ENCODE measurements around the gene CLDN10. TPM values are rescaled to one million over a fixed set of nuclear protein-coding genes. Genes with fewer than 3 reads are reported as not detected.

The CLDN10 gene
- polyA plus RNA-seq, 1 donor from 2014 or later: not detected

DNA sequence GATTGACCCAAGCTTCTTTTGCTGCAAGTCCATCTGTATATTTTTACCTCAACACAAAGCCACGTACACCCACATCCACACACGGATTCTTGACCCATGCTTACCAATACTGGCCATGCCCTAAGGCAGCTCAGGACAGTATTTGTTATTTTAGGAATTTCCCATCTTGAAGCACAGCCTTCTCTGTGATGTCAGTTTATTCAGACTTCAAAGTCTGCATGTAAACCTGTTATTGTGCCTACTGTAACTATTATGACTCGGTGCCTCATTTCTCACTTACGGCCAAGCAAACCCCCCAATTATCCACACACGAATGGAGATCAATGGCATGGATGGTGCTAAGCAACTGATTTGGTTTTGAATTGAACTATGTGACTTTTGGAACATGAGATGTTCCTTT lies 17.5 kb downstream of the CLDN10 start:
- TF ChIP-seq RAD21 (conservative IDR thresholded peaks at IDR 0.05) (no peak), POLR2AphosphoS5 (IDR thresholded peaks at IDR 0.05) (no peak), SMC3 (conservative IDR thresholded peaks at IDR 0.05; ENCODE audit: poor library complexity) (no peak), EP300 (conservative IDR thresholded peaks at IDR 0.05; ENCODE audit: poor library complexity, severe bottlenecking) (no peak), MXI1 (conservative IDR thresholded peaks at IDR 0.05; ENCODE audit: poor library complexity, severe bottlenecking) (no peak), EZH2 (IDR thresholded peaks at IDR 0.05; ENCODE audit: borderline replicate concordance, insufficient read depth, low read length, poor library complexity, severe bottlenecking) (no peak), TAF1 (IDR thresholded peaks at IDR 0.05; ENCODE audit: low read depth) (no peak)
- TF ChIP-seq, protein P1, sequence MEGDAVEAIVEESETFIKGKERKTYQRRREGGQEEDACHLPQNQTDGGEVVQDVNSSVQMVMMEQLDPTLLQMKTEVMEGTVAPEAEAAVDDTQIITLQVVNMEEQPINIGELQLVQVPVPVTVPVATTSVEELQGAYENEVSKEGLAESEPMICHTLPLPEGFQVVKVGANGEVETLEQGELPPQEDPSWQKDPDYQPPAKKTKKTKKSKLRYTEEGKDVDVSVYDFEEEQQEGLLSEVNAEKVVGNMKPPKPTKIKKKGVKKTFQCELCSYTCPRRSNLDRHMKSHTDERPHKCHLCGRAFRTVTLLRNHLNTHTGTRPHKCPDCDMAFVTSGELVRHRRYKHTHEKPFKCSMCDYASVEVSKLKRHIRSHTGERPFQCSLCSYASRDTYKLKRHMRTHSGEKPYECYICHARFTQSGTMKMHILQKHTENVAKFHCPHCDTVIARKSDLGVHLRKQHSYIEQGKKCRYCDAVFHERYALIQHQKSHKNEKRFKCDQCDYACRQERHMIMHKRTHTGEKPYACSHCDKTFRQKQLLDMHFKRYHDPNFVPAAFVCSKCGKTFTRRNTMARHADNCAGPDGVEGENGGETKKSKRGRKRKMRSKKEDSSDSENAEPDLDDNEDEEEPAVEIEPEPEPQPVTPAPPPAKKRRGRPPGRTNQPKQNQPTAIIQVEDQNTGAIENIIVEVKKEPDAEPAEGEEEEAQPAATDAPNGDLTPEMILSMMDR (IDR thresholded peaks at IDR 0.05; ENCODE audit: poor library complexity, severe bottlenecking): no peak
- TF ChIP-seq, protein P2, sequence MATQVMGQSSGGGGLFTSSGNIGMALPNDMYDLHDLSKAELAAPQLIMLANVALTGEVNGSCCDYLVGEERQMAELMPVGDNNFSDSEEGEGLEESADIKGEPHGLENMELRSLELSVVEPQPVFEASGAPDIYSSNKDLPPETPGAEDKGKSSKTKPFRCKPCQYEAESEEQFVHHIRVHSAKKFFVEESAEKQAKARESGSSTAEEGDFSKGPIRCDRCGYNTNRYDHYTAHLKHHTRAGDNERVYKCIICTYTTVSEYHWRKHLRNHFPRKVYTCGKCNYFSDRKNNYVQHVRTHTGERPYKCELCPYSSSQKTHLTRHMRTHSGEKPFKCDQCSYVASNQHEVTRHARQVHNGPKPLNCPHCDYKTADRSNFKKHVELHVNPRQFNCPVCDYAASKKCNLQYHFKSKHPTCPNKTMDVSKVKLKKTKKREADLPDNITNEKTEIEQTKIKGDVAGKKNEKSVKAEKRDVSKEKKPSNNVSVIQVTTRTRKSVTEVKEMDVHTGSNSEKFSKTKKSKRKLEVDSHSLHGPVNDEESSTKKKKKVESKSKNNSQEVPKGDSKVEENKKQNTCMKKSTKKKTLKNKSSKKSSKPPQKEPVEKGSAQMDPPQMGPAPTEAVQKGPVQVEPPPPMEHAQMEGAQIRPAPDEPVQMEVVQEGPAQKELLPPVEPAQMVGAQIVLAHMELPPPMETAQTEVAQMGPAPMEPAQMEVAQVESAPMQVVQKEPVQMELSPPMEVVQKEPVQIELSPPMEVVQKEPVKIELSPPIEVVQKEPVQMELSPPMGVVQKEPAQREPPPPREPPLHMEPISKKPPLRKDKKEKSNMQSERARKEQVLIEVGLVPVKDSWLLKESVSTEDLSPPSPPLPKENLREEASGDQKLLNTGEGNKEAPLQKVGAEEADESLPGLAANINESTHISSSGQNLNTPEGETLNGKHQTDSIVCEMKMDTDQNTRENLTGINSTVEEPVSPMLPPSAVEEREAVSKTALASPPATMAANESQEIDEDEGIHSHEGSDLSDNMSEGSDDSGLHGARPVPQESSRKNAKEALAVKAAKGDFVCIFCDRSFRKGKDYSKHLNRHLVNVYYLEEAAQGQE (IDR thresholded peaks at IDR 0.05; ENCODE audit: borderline replicate concordance): no peak

DNA sequence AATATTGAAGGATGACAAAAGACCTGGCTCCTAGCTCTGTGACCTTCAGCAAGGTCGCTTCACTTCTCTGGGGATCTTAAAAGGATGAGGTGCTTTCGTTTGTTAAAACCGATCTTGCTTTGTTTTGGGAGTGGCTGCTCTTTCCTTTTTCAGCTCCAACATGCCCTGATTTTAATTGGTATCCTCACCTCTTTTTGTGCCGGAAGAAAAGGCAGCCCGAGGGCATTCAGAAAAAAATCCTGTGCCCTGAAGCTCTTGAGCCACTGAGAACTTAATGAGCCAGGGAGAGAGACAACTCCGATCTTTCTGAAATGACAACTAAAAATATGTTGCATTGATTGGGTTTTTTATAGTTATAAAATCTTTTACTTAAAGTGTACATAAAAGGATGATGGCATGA lies 19.4 kb downstream of the CLDN10 start:
- Histone ChIP-seq H3K9me2 (ENCODE audit: insufficient read depth, low read length) (no peaks in the 10 kb centered on the region), H3K36me3 (ENCODE audit: insufficient read depth, low read length) (no peaks in the 10 kb centered on the region), H3K9me3 (ENCODE audit: low read length) (no peaks in the 10 kb centered on the region), H2AFZ (ENCODE audit: low read depth, low read length) (no peak overlapping the region), H3F3A (ENCODE audit: insufficient read depth, low read length, poor library complexity, severe bottlenecking) (no peaks in the 10 kb centered on the region), H3K27ac (ENCODE audit: low read length) (no peak overlapping the region), H3K9ac (ENCODE audit: low read length) (no peak overlapping the region), H3K27me3 (ENCODE audit: insufficient read depth, low read depth, low read length) (no peaks in the 10 kb centered on the region), H3K4me2 (ENCODE audit: low read length) (no peak overlapping the region), H3K4me3 (ENCODE audit: low read length) (no peak overlapping the region), H3K79me2 (replicated peaks; ENCODE audit: insufficient read depth, low read length) (no peaks in the 10 kb centered on the region), H4K20me1 (ENCODE audit: insufficient read depth) (no peaks in the 10 kb centered on the region)
- TF ChIP-seq RAD21 (conservative IDR thresholded peaks at IDR 0.05) (no peak), TAF1 (IDR thresholded peaks at IDR 0.05; ENCODE audit: low read depth) (no peak), POLR2AphosphoS5 (IDR thresholded peaks at IDR 0.05) (no peak), EZH2 (IDR thresholded peaks at IDR 0.05; ENCODE audit: borderline replicate concordance, insufficient read depth, low read length, poor library complexity, severe bottlenecking) (no peak), EP300 (conservative IDR thresholded peaks at IDR 0.05; ENCODE audit: poor library complexity, severe bottlenecking) (no peak)
- TF ChIP-seq, protein P1 (IDR thresholded peaks at IDR 0.05; ENCODE audit: poor library complexity, severe bottlenecking): no peak
- TF ChIP-seq, protein P2 (IDR thresholded peaks at IDR 0.05; ENCODE audit: borderline replicate concordance): no peak

More for the DNA sequence above, 17.5 kb downstream of the CLDN10 start:
- no peaks in the 10 kb centered on the region for H4K20me1 ChIP-seq (ENCODE audit: insufficient read depth)
- no peak overlapping the region for H3K4me3 ChIP-seq (ENCODE audit: low read length)
- H2AFZ ChIP-seq (ENCODE audit: low read depth, low read length): no peak overlapping the region
- no peaks in the 10 kb centered on the region for H3F3A ChIP-seq (ENCODE audit: insufficient read depth, low read length, poor library complexity, severe bottlenecking)
- no peaks in the 10 kb centered on the region for H3K36me3 ChIP-seq (ENCODE audit: insufficient read depth, low read length)
- no peak overlapping the region for H3K27ac ChIP-seq (ENCODE audit: low read length)
- no peaks in the 10 kb centered on the region for H3K79me2 ChIP-seq (replicated peaks; ENCODE audit: insufficient read depth, low read length)
- no peak overlapping the region for H3K9ac ChIP-seq (ENCODE audit: low read length)
- H3K27me3 ChIP-seq (ENCODE audit: insufficient read depth, low read depth, low read length): no peaks in the 10 kb centered on the region
- no peaks in the 10 kb centered on the region for H3K9me2 ChIP-seq (ENCODE audit: insufficient read depth, low read length)
- H3K9me3 ChIP-seq (ENCODE audit: low read length): no peaks in the 10 kb centered on the region
- H3K4me2 ChIP-seq (ENCODE audit: low read length): no peak overlapping the region
